ENCODE measurements around the gene ULBP1. TPM values are rescaled to one million over a fixed set of nuclear protein-coding genes. Genes with fewer than 3 reads are reported as not detected.
A peak's percentile ranks its signal among the peaks of the same experiment; 100 is the strongest.

The ULBP1 gene
- total RNA-seq, 4 donors from 2014 or later = 0.32 to 0.38 TPM; not detected in 2

GRCh38 chr6:149975400-149975799 lies 11.7 kb downstream of the ULBP1 start:
- intact Hi-C loops (cut with DNase I; ENCODE audit: low total_unique reads) = no loop called here
- DNase-seq (ENCODE audit: low spot score in 2 of 2) = no peak
- TF ChIP-seq POLR2A (IDR thresholded peaks at IDR 0.05) (no peak), CTCF (IDR thresholded peaks at IDR 0.05) (no peak)
- H3K4me3 ChIP-seq (ENCODE audit: low read depth, poor library complexity, severe bottlenecking) = no peak overlapping the region

GRCh38 chr6:149977221-149977620 lies 13.5 kb downstream of the ULBP1 start:
- H3K4me3 ChIP-seq (ENCODE audit: low read depth, poor library complexity, severe bottlenecking) = no peak overlapping the region
- intact Hi-C loops (cut with DNase I; ENCODE audit: low total_unique reads) = no loop called here
- peak in 1 of 2 donors; percentile 40 for DNase-seq (ENCODE audit: low spot score in 2 of 2)
- 71 to 86% methylated on average over 4 of the region's 4 CpGs for WGBS, 2 donors
- TF ChIP-seq CTCF (IDR thresholded peaks at IDR 0.05) (no peak), POLR2A (IDR thresholded peaks at IDR 0.05) (no peak)

- intact Hi-C loops (cut with DNase I; ENCODE audit: low total_unique reads) = no loop called here
- H3K4me3 ChIP-seq (ENCODE audit: low read depth, poor library complexity, severe bottlenecking) = no peak overlapping the region
- no peak for TF ChIP-seq POLR2A (IDR thresholded peaks at IDR 0.05)
- TF ChIP-seq CTCF (IDR thresholded peaks at IDR 0.05) = no peak
- peak in 1 of 2 donors; percentile 10 for DNase-seq (ENCODE audit: low spot score in 2 of 2)
Measured at GRCh38 chr6:149978610-149979009, 14.9 kb downstream of the ULBP1 start.

GRCh38 chr6:149979293-149979692 lies 15.6 kb downstream of the ULBP1 start:
- 61 to 82% methylated on average over 6 of the region's 6 CpGs for WGBS, 2 donors
- H3K4me3 ChIP-seq (ENCODE audit: low read depth, poor library complexity, severe bottlenecking) = no peak overlapping the region
- TF ChIP-seq POLR2A (IDR thresholded peaks at IDR 0.05) = no peak
- TF ChIP-seq CTCF (IDR thresholded peaks at IDR 0.05) = no peak
- intact Hi-C loops (cut with DNase I; ENCODE audit: low total_unique reads) = no loop called here
- DNase-seq (ENCODE audit: low spot score in 2 of 2) = peak in 1 of 2 donors; percentile 82

- WGBS, 2 donors = 29% methylated on average over 9 of the region's 9 CpGs
- no peak overlapping the region for H3K4me3 ChIP-seq (ENCODE audit: low read depth, poor library complexity, severe bottlenecking)
- DNase-seq (ENCODE audit: low spot score in 2 of 2) = peak in 1 of 2 donors; percentile 34
- TF ChIP-seq CTCF (IDR thresholded peaks at IDR 0.05) (no peak), POLR2A (IDR thresholded peaks at IDR 0.05) (no peak)
- intact Hi-C loops (cut with DNase I; ENCODE audit: low total_unique reads) = no loop called here
Measured at GRCh38 chr6:149983145-149983544, 19.4 kb downstream of the ULBP1 start.

- WGBS, 2 donors = 48 to 73% methylated on average over 5 of the region's 5 CpGs
- DNase-seq (ENCODE audit: low spot score in 2 of 2) = peak in 1 of 2 donors; percentile 62
- no peak for TF ChIP-seq POLR2A (IDR thresholded peaks at IDR 0.05)
- TF ChIP-seq CTCF (IDR thresholded peaks at IDR 0.05) = no peak
- intact Hi-C loops (cut with DNase I; ENCODE audit: low total_unique reads) = no loop called here
- H3K4me3 ChIP-seq (ENCODE audit: low read depth, poor library complexity, severe bottlenecking) = no peak overlapping the region
Measured at GRCh38 chr6:149984773-149985172, 21.0 kb downstream of the ULBP1 start.
